Activated CD4-positive, alpha-beta memory T cell treated with anti-CD3 and anti-CD28 coated beads for 36 hours (primary cell): ENCODE data around the gene BCL2L13. TPM values are rescaled to one million over a fixed set of nuclear protein-coding genes. Genes with fewer than 3 reads are reported as not detected.
A peak's percentile ranks its signal among the peaks of the same experiment; 100 is the strongest.
"Not testable (repeated sequence)": the region's sequence is repeated elsewhere in the genome, so short reads cannot be mapped to it uniquely, and the experiment has no call there.

Source experiments
- CTCF ChIA-PET: fragments of 350-600 bp; sonication (Branson Sonifier 250); formaldehyde crosslinking; loops from one replicate; lab custom pipeline; 2021; ENCODE audit warnings: antibody characterized with exemption, inconsistent platforms; lab: Charles Lee
- POLR2A ChIA-PET: fragments of 350-600 bp; sonication (Branson Sonifier 250); formaldehyde crosslinking; loops from one replicate; lab custom pipeline; 2021; ENCODE audit warnings: antibody characterized with exemption; lab: Charles Lee
- DNase-seq: peaks from one replicate; pipeline ENCODE4 v3.0.0-alpha.2; 2020
- H3K27ac Mint-ChIP-seq: one replicate; pipeline ENCODE4 v1.8.0; 2021; ENCODE audit warnings: mixed read lengths
- H3K27me3 Mint-ChIP-seq: one replicate; pipeline ENCODE4 v1.8.0; 2021; ENCODE audit warnings: mixed read lengths
- H3K36me3 Mint-ChIP-seq: one replicate; pipeline ENCODE4 v1.8.0; 2021; ENCODE audit warnings: mixed read lengths
- H3K4me1 Mint-ChIP-seq: one replicate; pipeline ENCODE4 v1.8.0; 2021; ENCODE audit warnings: low read depth, mixed read lengths
- H3K4me3 Mint-ChIP-seq: one replicate; pipeline ENCODE4 v1.8.0; 2021; ENCODE audit warnings: mild to moderate bottlenecking, mixed read lengths
- H3K9me3 Mint-ChIP-seq: one replicate; pipeline ENCODE4 v1.8.0; 2021; ENCODE audit warnings: mixed read lengths
- intact Hi-C: fragments of 100-400 bp; cut with micrococcal nuclease; formaldehyde crosslinking; loops from one replicate; pipeline ENCODE4 v1.15.1; 2023
- total RNA-seq, 2 experiments: library from RNA; stranded (reverse); gene quantifications; one replicate each; pipeline ENCODE4 v1.2.3, GENCODE V29; 2021

The BCL2L13 gene
- total RNA-seq, 2 experiments from 2014 or later: 34.5 to 36.2 TPM

DNA sequence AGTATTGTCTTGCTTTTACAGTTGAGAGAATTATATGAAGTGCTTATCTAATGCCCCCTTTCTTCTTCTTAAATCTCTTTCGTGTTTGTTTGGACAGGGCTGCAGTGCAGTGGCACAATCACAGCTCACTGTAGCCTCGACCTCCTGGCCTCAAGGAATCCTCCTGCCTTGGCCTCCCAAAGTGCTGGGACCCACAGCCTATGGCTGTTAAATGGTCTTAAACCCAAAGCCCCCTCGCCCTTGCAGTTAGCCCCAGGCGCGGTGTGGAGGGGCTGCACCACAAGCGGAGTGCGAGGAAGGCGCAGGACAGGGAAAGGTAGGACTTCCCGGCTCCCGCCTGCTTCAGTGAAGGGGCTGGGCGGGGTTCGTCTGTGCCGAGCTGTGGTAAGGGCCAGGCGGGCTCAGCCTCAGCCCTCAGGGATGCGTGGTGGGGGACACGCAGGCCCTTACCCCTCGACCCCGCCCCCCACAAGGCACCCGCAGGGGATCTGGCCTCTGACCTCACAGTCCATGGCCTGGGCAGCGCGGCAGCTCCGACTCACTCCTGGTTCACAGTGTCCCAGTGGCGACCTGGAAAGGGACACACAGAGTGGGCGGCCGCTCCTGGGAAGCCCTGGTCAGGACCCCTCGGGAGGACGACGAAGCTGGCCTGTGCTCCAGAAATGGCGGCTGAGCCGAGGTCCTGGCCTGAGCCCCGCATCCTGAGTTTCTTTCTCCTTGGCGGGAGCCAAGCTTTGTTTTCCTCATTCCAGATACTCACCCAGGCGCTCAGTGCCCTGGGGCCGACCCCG is 111.2 kb downstream of the BCL2L13 start:
- no peak for DNase-seq
- H3K27me3 Mint-ChIP-seq: no peaks in the 10 kb centered on the region
- H3K4me3 Mint-ChIP-seq: no peak overlapping the region
- no peaks in the 10 kb centered on the region for H3K36me3 Mint-ChIP-seq
- H3K9me3 Mint-ChIP-seq: no peaks in the 10 kb centered on the region
- POLR2A ChIA-PET: interaction anchor here (0.6 kb wide), 1 partner anchor 133 kb away, joined by 3 read pairs; no protein-coding TSS in a partner anchor
- CTCF ChIA-PET: interaction anchor here (0.8 kb wide), 1 partner anchor 35 kb away, joined by 3 read pairs; no protein-coding TSS in a partner anchor
- intact Hi-C loops: loop anchor here (10.0 kb wide), 1 partner anchor 85 kb away; no protein-coding TSS in a partner anchor
- H3K4me1 Mint-ChIP-seq: peaks cover 3% of the 10 kb centered on the region
- H3K27ac Mint-ChIP-seq: no peak overlapping the region

DNA sequence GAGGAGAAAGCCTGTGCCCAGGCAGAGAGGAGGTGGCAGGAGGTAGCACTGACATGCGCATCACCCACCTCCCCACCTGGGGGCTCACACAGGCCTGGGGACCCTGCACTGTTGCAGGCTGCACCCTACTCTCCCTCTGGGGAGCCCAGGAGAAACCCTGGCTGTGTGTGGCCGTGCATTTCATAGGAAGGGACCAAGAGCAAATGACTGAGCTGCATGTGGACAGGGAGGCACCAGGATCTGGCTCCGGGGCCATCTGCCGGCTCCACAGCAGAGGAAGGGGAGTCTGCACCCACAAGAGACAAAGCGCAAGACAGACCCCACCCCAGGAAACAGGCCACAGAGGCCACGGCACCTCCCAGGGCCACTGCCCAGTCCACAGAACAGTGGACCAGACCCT is 113.0 kb downstream of the BCL2L13 start:
- Mint-ChIP-seq H3K4me1 (peaks cover 3% of the 10 kb centered on the region), H3K36me3 (no peaks in the 10 kb centered on the region), H3K9me3 (no peaks in the 10 kb centered on the region), H3K27me3 (no peaks in the 10 kb centered on the region), H3K27ac (no peak overlapping the region), H3K4me3 (no peak overlapping the region)
- ChIA-PET CTCF (interaction anchor here (0.9 to 1.7 kb wide), 3 partner anchors 9 to 33 kb away, joined by 4 to 11 read pairs (median 5); no protein-coding TSS in a partner anchor), POLR2A (no interaction called here)
- intact Hi-C loops: no loop called here
- DNase-seq: no peak

DNA sequence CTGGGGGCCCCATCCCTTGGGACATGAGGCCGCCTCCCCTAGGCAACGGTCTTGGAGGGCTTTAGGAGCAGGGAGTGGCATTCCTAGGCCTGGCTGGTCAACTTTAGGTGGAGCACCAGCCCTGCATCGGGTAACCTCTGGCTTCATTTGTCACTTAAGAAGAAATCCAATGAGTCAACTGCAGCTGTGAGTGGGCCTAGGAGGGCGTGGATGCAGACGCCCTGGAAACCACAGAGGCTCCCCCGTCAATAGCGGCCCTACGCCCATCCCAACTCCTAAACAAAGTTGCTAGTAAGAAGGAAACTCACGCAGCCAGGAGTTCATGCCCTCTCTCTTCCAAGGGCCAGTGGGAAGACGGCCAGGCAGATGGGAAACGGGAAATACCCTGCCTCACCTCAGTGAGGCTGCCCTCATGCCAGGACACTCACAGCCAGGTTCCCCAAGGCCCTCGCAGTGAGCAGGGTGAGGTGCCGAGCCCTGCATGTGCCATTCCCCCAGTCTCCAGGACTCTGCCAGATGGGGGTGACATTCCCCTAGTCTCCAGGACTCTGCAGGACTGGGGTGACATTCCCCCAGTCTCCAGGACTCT is 114.9 kb downstream of the BCL2L13 start:
- no peak for DNase-seq
- CTCF ChIA-PET: interaction anchor here (0.6 to 2.6 kb wide), 5 partner anchors 32 to 323 kb away, joined by 3 to 32 read pairs (median 6); no protein-coding TSS in a partner anchor
- POLR2A ChIA-PET: no interaction called here
- H3K4me3 Mint-ChIP-seq: no peak overlapping the region
- H3K4me1 Mint-ChIP-seq: peaks cover 3% of the 10 kb centered on the region
- H3K36me3 Mint-ChIP-seq: no peaks in the 10 kb centered on the region
- H3K9me3 Mint-ChIP-seq: no peaks in the 10 kb centered on the region
- no peak overlapping the region for H3K27ac Mint-ChIP-seq
- intact Hi-C loops: no loop called here
- H3K27me3 Mint-ChIP-seq: no peaks in the 10 kb centered on the region

DNA sequence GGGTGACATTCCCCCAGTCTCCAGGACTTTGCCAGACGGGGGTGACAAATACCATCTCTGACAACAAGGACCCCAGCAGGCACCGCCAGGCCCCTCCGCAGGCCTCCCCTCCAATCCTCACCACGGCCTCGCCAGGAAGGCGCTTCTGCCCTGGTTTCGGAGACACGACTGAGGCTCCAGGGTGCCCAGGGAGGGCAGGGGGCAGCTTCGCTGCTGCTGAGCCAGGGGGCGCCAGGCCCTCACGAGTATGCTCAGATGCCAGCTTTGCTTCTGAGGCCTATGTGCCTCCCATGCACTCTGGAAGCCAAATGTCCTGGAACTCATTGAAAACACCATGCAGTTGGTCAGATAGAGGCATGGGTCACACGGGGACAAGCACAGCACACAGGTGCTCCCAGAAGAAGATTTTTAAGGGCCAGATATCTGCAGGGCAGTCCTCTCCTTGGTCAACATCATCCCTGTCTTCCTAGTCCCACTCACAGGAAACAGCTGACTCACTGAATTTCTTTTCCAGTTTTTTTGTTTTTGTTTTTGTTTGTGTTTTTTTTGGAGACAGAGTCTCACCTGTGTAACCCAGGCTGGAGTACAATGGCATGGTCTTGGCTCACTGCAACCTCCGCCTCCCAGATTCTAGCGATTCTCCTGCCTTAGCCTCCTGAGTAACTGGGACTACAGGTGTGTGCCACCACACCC is 115.8 kb downstream of the BCL2L13 start:
- intact Hi-C loops: no loop called here
- peaks cover 3% of the 10 kb centered on the region for H3K4me1 Mint-ChIP-seq
- no peaks in the 10 kb centered on the region for H3K36me3 Mint-ChIP-seq
- no peak overlapping the region for H3K4me3 Mint-ChIP-seq
- CTCF ChIA-PET: interaction anchor here (0.6 to 2.6 kb wide), 7 partner anchors 13 to 322 kb away, joined by 3 to 32 read pairs (median 4); no protein-coding TSS in a partner anchor
- H3K27me3 Mint-ChIP-seq: no peaks in the 10 kb centered on the region
- peak; percentile 56 for DNase-seq
- POLR2A ChIA-PET: interaction anchor here (0.5 kb wide), 1 partner anchor 60 kb away, joined by 3 read pairs; no protein-coding TSS in a partner anchor
- H3K27ac Mint-ChIP-seq: no peak overlapping the region
- no peaks in the 10 kb centered on the region for H3K9me3 Mint-ChIP-seq

DNA sequence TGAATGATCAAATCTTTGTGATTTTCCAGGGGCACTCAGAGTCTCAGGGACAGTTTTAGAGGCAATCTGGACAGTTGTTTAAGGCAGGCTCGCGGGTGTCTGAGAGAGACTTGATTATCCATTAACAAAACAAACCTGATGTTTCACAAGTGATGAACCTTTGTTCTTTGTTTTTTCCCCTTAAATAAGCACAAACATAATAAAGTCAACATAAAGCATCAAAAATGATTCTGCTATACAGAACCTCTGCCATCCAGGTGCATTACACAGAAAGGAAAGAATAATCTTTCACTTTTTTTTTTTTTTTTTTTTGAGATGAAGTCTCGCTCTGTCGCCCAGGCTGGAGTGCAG is 122.6 kb downstream of the BCL2L13 start:
- CTCF ChIA-PET: no interaction called here

DNA sequence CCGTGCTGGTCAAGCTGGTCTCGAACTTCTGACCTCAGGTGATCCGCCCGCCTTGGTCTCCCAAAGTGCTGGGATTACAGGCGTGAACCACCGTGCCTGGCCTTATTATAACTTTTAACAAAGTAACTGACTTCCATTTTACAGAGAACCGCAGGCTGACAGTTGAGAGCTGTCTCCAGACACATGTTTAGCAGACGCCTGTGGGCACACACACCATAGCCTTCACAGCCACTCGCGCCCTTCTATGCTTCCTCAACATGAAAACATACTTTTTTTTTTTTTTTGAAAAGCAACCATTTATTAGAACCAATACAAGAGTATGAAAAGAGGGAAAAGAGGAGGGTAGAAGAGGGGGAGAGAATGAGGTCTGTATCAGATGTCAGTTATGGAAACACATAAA is 124.9 kb downstream of the BCL2L13 start:
- H3K4me3 Mint-ChIP-seq, CTCF ChIA-PET, H3K36me3 Mint-ChIP-seq, intact Hi-C loops, POLR2A ChIA-PET, H3K27ac Mint-ChIP-seq, H3K9me3 Mint-ChIP-seq, DNase-seq, H3K27me3 Mint-ChIP-seq: not testable (repeated sequence)
- peaks cover 32% of the 10 kb centered on the region for H3K4me1 Mint-ChIP-seq

More for the DNA sequence above, 122.6 kb downstream of the BCL2L13 start:
- Mint-ChIP-seq H3K9me3 (no peaks in the 10 kb centered on the region), H3K27me3 (peaks cover 2% of the 10 kb centered on the region), H3K36me3 (no peaks in the 10 kb centered on the region), H3K4me3 (no peak overlapping the region), H3K27ac (no peak overlapping the region), H3K4me1 (peaks cover 22% of the 10 kb centered on the region)
- DNase-seq: no peak
- intact Hi-C loops: no loop called here
- POLR2A ChIA-PET: interaction anchor here (1.0 kb wide), 1 partner anchor 12 kb away, joined by 3 read pairs; no protein-coding TSS in a partner anchor

DNA sequence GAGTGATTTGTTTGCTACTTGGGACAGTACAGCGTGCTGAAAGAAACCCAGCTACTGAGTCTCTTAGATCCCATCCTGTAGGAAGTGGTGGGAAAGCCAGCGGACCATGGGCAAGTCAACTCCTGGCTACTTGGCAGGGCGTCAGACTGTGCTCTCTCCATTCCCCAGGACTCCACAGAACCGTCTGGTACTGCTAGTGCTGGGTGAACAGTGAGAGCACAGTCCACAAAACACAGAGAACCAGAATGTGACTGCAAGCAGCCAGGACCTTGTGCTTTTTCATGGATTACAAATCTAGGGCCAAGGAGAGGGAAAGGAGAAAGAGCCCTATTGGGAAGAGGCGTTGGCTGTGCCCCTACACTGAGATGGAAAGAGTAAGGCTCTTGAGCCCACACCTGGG is 125.5 kb downstream of the BCL2L13 start:
- Mint-ChIP-seq H3K9me3 (no peaks in the 10 kb centered on the region), H3K27ac (no peak overlapping the region), H3K36me3 (no peaks in the 10 kb centered on the region), H3K4me1 (peaks cover 32% of the 10 kb centered on the region), H3K27me3 (peaks cover 2% of the 10 kb centered on the region), H3K4me3 (no peak overlapping the region)
- ChIA-PET POLR2A (no interaction called here), CTCF (no interaction called here)
- intact Hi-C loops: no loop called here
- no peak for DNase-seq

DNA sequence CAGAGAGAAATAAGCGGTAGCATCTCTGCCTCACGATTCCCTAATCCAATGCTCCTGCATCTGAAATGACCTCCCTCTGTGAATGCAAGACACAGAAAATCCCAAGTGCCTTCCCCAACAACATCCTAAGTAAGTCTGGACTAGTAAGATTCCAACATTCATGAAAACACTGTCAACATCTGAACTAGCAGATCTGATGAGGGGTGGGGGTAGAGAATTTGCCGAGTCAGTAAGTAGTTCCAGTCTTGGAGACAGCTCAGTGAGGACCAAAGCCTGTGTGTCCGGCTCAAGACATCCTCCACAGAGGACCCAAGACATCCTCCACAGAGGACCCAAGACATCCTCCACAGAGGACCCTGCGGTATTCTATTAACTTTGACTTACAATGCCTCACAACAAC is 126.3 kb downstream of the BCL2L13 start:
- H3K4me3 Mint-ChIP-seq, H3K27me3 Mint-ChIP-seq, H3K36me3 Mint-ChIP-seq, H3K27ac Mint-ChIP-seq, H3K9me3 Mint-ChIP-seq, POLR2A ChIA-PET, DNase-seq: not testable (repeated sequence)
- intact Hi-C loops: loop anchor here (5.0 kb wide), 1 partner anchor 342 kb away; no protein-coding TSS in a partner anchor
- H3K4me1 Mint-ChIP-seq: peaks cover 37% of the 10 kb centered on the region
- CTCF ChIA-PET: interaction anchor here (1.6 to 2.0 kb wide), 3 partner anchors 20 to 311 kb away, joined by 6 to 12 read pairs (median 7); no protein-coding TSS in a partner anchor

DNA sequence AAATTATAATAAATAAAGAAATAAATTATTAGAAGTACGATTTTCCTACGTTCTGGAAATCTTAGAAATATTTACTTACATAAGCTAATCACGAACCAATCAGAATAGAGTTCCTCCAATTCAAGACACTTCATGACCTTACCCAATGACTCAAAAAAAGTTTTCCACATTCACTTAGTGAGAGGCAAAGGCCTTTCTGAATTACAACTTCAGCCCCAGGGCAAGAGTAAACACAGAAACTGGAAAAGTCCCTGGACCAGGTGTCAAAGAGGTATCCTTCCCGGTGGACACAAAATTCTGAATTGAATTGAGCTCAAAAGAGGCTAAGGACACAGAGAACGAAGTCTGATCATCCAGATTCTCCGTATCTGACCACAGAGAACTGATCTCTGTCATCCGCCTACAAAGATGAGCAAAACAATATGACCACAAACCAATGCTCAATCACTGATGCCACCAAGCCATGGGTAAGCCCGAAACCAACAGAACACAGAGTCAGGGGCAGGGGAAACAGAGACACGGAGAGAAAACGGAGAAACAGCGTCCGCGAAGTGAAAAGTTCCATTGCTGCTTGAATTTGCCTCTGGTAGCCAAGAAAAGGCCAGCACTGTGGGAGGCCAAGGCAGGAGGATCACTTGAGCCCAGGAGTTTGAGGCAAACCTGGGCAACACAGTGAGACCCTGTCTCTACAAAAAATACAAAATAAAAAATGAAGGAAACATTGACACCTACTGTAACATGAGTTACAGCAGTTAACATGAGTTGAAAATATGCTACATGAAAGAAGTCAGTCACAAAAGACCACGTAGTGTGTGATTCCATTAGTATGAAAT is 128.9 kb downstream of the BCL2L13 start:
- H3K27ac Mint-ChIP-seq: peak overlapping the region; percentile 18
- H3K27me3 Mint-ChIP-seq: peaks cover 4% of the 10 kb centered on the region
- intact Hi-C loops: loop anchor here (1.0 to 5.0 kb wide), 5 partner anchors 10 to 340 kb away; no protein-coding TSS in a partner anchor
- ChIA-PET CTCF (interaction anchor here (0.9 to 2.4 kb wide), 8 partner anchors 10 to 308 kb away, joined by 3 to 19 read pairs (median 6); no protein-coding TSS in a partner anchor), POLR2A (interaction anchor here (0.6 to 1.6 kb wide), 6 partner anchors 10 to 284 kb away, joined by 3 to 13 read pairs (median 3); no protein-coding TSS in a partner anchor)
- H3K4me1 Mint-ChIP-seq: peaks cover 40% of the 10 kb centered on the region
- H3K4me3 Mint-ChIP-seq: peak overlapping the region; percentile 3
- DNase-seq: peak; percentile 82
- no peaks in the 10 kb centered on the region for H3K9me3 Mint-ChIP-seq
- H3K36me3 Mint-ChIP-seq: peaks cover 3% of the 10 kb centered on the region

DNA sequence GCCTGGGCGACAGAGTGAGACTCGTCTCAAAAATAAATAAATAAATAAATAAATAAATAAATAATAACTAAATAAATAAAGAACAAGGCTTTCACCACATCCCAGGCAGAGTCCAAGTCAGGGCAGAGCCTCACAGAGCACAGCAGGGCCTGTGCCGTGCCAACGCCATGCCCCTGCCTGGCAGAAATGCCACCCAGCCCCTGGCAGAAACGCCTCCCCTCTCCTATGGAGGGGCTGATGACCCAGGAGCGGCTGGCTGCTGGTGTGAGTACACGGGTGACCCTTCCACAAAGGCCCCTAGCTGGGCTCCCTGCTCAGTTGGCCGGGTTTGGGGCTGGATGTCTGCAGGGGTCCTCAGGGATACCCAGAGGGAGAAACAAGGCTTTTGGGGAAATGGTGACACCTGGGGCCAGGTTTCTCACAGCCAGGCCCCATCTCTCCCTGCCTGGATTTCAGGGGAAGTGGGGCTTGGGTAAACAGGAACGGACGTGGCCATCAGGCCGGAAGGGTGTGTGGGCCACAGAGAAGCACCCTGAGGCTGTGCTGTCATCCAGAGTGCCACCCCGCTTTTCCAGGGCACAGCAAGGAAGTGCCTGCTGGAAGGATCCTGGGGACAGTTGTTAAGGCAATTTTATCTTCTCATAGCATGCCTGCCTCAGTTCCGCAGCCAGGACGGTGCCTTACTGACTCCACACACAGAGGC is 130.6 kb downstream of the BCL2L13 start:
- H3K4me1 Mint-ChIP-seq: peaks cover 49% of the 10 kb centered on the region
- intact Hi-C loops: loop anchor here (5.0 kb wide), 1 partner anchor 338 kb away; no protein-coding TSS in a partner anchor
- no peak overlapping the region for H3K27ac Mint-ChIP-seq
- no peak for DNase-seq
- H3K9me3 Mint-ChIP-seq: no peaks in the 10 kb centered on the region
- peaks cover 3% of the 10 kb centered on the region for H3K36me3 Mint-ChIP-seq
- POLR2A ChIA-PET: no interaction called here
- no peak overlapping the region for H3K4me3 Mint-ChIP-seq
- peaks cover 7% of the 10 kb centered on the region for H3K27me3 Mint-ChIP-seq
- CTCF ChIA-PET: interaction anchor here (0.7 to 2.4 kb wide), 3 partner anchors 10 to 35 kb away, joined by 3 to 16 read pairs (median 6); no protein-coding TSS in a partner anchor
